Mesothelial cell of epicardium (in vitro differentiated cells): ENCODE results near the gene ARRB1. TPM values are rescaled to one million over a fixed set of nuclear protein-coding genes. Genes with fewer than 3 reads are reported as not detected.
"Not testable (repeated sequence)": the region's sequence is repeated elsewhere in the genome, so short reads cannot be mapped to it uniquely, and the experiment has no call there.

ENCODE experiments used
- DNase-seq, 2 experiments: peaks; one replicate each; pipeline ENCODE4 v3.0.0; 2021; ENCODE audit warnings: low spot score in 2 of 2; ENCODE audit not compliant: unreplicated experiment in 2 of 2
- H3K27ac Mint-ChIP-seq: 2 replicates; pipeline ENCODE4 v1.8.0; 2021; ENCODE audit warnings: mixed read lengths
- H3K27me3 Mint-ChIP-seq: 2 replicates; pipeline ENCODE4 v1.8.0; 2021; ENCODE audit warnings: low read depth, mixed read lengths
- H3K36me3 Mint-ChIP-seq: 2 replicates; pipeline ENCODE4 v1.8.0; 2021; ENCODE audit warnings: mixed read lengths
- H3K4me1 Mint-ChIP-seq: 2 replicates; pipeline ENCODE4 v1.8.0; 2021; ENCODE audit warnings: mixed read lengths
- H3K4me3 Mint-ChIP-seq: 2 replicates; pipeline ENCODE4 v1.8.0; 2021; ENCODE audit warnings: mild to moderate bottlenecking, moderate library complexity, mixed read lengths
- H3K9me3 Mint-ChIP-seq: 2 replicates; pipeline ENCODE4 v1.8.0; 2021; ENCODE audit warnings: mixed read lengths
- total RNA-seq: library from RNA; stranded (reverse); gene quantifications from 3 replicates; pipeline ENCODE4 v1.2.1, GENCODE V29; 2021
- TF ChIP-seq, protein P1 (sequence below): fragments of 200-600 bp; sonication (generic); IDR thresholded peaks from one replicate; pipeline ENCODE4 v1.5.0; 2021; ENCODE audit warnings: antibody characterized with exemption; ENCODE audit not compliant: unreplicated experiment

ARRB1 gene
- total RNA-seq, 1 donor from 2014 or later: 17.5 TPM

DNA sequence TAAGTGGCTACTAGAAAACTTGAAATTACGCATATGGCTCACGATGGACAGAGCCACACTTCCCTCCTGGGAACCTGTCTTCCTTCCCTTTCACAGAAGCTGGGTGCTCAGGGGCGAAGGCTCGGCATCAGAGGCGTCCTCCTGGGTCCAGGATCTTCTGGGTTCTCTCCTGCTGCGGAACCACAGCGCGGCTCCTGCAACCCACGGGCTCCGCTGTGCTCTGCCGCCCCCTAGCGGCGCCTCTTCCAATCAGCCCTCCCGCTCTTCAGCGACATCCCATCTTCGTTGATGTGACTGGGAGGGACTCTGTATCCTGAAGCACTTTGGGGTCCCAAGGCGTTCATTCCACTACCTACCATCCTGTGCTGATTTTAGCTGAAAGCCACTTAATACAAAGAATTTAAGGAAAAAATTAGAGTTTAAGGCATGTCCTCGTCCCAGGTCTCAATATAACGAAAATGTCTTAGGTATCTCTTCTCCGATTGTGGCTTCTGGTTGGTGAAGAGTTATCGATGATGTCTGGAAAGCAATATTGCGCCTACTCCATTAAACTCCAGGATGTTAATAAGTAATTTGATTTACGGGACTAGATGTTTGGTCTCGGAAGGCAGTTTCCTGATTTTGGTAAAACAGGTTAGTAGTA lies 33.1 kb upstream of the ARRB1 start:
- Mint-ChIP-seq H3K9me3 (no peaks in the 10 kb centered on the region), H3K4me1 (peaks cover 18% of the 10 kb centered on the region), H3K27ac (peak overlapping the region; percentile 73), H3K36me3 (no peaks in the 10 kb centered on the region), H3K27me3 (no peaks in the 10 kb centered on the region), H3K4me3 (no peak overlapping the region)
- TF ChIP-seq, protein P1, sequence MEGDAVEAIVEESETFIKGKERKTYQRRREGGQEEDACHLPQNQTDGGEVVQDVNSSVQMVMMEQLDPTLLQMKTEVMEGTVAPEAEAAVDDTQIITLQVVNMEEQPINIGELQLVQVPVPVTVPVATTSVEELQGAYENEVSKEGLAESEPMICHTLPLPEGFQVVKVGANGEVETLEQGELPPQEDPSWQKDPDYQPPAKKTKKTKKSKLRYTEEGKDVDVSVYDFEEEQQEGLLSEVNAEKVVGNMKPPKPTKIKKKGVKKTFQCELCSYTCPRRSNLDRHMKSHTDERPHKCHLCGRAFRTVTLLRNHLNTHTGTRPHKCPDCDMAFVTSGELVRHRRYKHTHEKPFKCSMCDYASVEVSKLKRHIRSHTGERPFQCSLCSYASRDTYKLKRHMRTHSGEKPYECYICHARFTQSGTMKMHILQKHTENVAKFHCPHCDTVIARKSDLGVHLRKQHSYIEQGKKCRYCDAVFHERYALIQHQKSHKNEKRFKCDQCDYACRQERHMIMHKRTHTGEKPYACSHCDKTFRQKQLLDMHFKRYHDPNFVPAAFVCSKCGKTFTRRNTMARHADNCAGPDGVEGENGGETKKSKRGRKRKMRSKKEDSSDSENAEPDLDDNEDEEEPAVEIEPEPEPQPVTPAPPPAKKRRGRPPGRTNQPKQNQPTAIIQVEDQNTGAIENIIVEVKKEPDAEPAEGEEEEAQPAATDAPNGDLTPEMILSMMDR: peak; percentile 97
- DNase-seq: peak; percentile 67 to 78

DNA sequence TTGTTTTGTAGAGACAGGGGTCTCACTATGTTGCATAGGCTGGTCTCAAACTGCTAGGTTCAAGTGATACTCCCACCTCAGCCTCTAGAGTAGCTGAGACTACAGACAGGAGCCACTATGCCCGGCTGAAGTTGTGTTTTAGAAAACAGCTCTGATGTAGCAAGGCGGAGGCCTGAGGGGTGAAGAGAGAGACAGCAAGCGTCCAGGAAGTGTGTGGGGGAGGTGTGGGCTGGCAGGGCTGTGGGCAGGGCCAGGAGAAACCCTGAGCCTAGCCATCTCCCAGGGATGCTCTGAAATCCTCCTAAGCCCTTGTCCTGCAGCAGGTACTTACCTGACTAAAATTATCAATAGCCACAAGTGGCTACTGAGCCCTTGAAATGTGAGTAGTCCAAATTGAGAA lies 31.8 kb upstream of the ARRB1 start:
- DNase-seq: no peak
- H3K9me3 Mint-ChIP-seq: no peaks in the 10 kb centered on the region
- TF ChIP-seq, protein P1: no peak
- H3K4me3 Mint-ChIP-seq: no peak overlapping the region
- no peaks in the 10 kb centered on the region for H3K27me3 Mint-ChIP-seq
- H3K36me3 Mint-ChIP-seq: no peaks in the 10 kb centered on the region
- peaks cover 18% of the 10 kb centered on the region for H3K4me1 Mint-ChIP-seq
- no peak overlapping the region for H3K27ac Mint-ChIP-seq

DNA sequence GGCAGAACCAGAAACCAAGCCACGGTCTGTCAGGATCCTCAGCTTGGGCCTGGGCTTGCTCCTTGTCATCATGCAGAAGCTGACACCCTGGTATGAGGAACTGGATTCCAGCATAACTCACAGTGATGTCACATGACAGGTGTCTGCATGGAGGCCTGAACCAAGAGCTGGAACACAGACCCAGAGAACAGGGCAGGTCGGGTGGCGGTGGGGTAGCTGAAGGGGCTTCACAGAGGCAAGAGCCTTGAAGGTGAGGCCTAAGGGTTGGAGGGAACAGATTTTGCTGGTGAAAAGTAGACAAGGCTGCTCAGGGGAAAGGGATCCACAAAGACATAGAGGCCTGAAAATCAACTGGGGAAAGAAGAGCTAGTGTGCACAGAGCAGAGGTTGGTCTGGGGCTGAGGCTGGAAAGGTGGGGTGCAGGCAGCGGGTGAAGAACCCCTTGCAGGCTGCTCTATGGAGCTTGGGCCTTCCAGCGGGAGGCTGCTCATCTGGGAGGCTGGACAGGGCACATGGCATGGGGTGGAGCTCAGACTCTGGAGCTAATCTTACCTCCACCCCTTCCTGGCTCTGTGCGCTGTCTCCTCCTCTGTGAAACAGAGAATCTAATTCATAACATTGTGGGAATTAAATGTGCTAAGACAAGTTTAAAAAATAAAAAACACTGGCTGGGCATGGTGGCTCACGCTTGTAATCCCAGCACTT lies 29.4 kb upstream of the ARRB1 start:
- TF ChIP-seq, protein P1: no peak
- DNase-seq: no peak
- Mint-ChIP-seq H3K4me3 (no peak overlapping the region), H3K27ac (peak overlapping the region; percentile 88), H3K4me1 (peaks cover 9% of the 10 kb centered on the region), H3K36me3 (no peaks in the 10 kb centered on the region), H3K9me3 (no peaks in the 10 kb centered on the region), H3K27me3 (no peaks in the 10 kb centered on the region)

DNA sequence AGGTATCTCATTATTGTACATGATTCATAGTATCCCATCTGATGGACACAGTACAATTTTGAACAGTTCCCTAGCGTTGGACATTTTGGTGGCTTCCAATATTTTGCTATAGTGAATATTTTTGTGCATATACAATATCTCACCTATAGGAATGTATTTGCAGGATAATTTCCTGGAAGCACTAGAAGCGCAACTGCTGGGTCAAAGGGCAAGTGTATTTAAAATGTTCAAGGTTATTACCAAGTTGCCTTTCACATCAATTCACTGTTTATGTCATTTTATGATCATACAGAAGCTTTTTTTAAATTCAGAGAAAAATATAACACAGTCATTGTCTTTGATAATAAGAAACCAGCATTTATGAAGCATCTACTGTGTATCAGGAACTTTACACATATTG lies 28.8 kb upstream of the ARRB1 start:
- Mint-ChIP-seq H3K9me3 (no peaks in the 10 kb centered on the region), H3K4me1 (peaks cover 9% of the 10 kb centered on the region), H3K4me3 (no peak overlapping the region), H3K27me3 (no peaks in the 10 kb centered on the region), H3K27ac (peak overlapping the region; percentile 88), H3K36me3 (no peaks in the 10 kb centered on the region)
- TF ChIP-seq, protein P1: no peak
- no peak for DNase-seq

DNA sequence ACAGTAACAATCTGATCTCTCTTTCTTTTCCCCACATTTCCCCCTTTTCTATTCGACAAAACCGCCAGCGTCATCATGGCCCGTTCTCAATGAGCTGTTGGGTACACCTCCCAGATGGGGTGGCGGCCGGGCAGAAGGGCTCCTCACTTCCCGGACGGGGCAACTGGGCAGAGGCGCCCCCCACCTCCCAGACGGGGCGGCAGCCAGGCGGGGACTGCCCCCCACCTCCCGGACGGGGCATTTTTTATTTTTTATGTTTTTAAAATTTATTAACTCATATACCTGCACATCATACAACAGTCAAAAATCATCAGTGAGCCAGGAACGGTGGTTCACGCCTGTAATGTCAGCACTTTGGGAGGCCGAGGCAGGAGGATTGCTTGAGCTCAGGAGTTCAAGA lies 27.3 kb upstream of the ARRB1 start:
- H3K27ac Mint-ChIP-seq, H3K27me3 Mint-ChIP-seq, DNase-seq, H3K4me1 Mint-ChIP-seq, H3K36me3 Mint-ChIP-seq, H3K4me3 Mint-ChIP-seq, H3K9me3 Mint-ChIP-seq: not testable (repeated sequence)

DNA sequence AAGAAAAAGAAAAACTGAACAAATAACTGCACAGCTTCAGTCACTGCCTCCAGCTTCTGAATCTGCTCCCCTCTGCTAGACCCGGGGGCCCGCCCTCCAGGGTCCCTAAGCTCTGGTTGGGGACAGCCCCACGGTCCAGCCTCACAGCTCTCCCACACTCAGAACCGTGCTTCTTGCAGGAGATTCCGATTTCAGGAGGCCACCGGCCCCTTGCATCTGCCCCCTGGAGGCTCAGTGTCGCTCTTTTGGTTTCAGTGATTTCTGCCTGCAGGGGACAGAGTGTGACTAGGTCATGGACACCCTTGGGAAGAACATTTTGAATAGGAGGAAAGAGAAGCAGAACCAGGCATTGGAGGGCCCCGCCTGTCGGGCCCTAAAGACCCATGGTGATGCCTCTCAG lies 24.7 kb upstream of the ARRB1 start:
- DNase-seq: no peak
- no peak overlapping the region for H3K4me3 Mint-ChIP-seq
- H3K27ac Mint-ChIP-seq: no peak overlapping the region
- no peaks in the 10 kb centered on the region for H3K27me3 Mint-ChIP-seq
- peaks cover 16% of the 10 kb centered on the region for H3K4me1 Mint-ChIP-seq
- H3K36me3 Mint-ChIP-seq: no peaks in the 10 kb centered on the region
- no peaks in the 10 kb centered on the region for H3K9me3 Mint-ChIP-seq
- TF ChIP-seq, protein P1: no peak
